ENCODE data around the gene P2RY8. TPM values are rescaled to one million over a fixed set of nuclear protein-coding genes. Genes with fewer than 3 reads are reported as not detected.
"Not testable (repeated sequence)": the region's sequence is repeated elsewhere in the genome, so short reads cannot be mapped to it uniquely, and the experiment has no call there.

The P2RY8 gene
- polyA plus RNA-seq, 1 donor: 0.51 TPM

DNA sequence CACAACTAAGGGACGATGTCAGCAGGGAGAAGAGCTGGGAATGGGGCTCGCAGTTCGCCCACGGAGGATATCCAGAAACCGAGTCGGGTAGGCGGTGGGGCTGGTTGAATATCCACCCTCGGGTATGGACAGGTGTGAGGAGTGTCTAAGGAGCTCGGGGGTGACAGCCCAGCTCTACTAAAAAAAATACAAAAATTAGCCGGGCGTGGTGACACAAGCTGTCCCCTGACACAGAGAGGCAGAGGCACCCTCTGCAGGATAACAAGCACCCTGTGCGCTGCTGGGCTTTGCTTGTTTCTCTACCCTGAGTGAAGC, 72.1 kb downstream of the P2RY8 start:
- no peak for DNase-seq (ENCODE audit: low read depth)

DNA sequence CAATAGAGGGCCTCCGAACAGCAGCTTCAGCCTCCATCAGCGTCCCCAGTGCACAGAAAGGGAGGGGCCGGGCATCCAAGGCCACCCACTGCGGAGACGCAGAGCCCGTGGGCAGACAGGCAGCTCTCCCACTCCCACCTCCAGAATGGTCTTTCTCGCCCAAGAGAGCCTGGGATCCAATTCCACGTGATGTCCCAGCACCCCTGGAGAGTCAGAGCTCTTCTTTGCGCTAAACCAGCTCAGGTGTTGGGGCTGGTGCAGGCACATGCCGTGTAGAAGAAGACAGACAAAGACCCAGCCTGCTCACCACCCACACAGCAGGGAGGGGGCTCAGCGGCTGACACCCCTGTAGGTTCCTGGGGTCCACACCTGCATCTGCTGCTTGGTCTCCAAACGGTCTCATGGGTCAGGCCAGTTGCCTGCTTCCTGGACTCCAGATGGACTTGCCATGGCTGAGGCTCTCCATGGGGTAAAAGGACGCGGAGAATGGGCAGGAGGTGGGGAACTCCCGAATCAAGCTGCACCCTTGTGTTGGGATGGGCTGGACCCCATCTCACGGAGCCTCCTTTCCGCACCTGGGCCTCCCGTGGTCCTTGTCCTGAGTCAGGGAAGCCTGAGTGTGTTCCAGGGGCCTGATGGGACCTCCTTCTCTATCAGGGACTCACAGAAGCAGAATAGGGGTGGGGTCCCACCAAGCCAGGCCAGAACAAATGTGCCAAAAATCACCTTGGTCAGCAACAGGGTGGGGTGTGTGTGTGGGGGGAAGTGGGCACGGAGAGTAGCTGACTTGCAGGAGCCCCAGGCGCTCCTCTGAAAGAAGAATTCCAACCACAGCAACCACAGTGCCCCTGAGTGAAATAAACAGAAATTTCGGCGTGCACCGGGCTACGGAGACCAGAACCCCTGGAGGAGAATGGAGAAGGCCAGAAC, 72.7 kb downstream of the P2RY8 start:
- no peak for DNase-seq (ENCODE audit: low read depth)

DNA sequence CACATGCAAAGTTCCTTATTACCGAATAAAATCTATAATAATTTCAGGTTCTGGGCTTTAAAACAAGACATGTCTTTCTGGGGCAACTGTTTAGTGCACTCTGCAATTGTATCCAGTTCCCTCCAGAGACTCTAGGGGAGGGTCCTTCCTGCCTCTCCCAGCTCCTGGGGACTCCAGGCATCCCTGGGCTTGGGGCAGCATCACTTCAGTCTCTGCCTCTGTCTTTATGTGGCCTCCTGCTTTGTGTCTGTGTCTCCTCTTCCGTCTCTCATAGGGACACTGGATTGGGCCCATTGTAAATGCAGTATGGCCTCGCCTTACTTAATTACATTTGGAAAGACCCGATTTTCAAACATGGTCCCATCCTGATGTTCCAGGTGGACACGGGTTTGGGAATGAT, 73.4 kb downstream of the P2RY8 start:
- no peak for DNase-seq (ENCODE audit: low read depth)

- no peak for DNase-seq (ENCODE audit: low read depth)
These were observed 74.3 kb downstream of the P2RY8 start for GRCh38 chrX:1462596-1463251.

DNA sequence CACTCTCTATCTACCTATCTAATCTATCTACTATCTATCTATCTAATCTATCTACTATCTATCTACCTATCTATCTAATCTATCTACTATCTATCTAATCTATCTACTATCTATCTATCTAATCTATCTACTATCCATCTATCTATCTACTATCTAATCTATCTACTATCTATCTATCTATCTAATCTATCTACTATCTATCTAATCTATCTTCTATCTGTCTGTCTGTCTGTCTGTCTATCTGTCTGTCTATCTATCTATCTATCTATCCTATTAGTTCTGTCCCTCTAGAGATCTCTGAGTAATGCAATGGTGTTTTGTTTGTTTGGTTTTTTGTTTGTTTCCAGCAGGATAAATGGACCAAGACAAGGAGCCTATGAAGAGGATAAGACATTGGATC, 74.9 kb downstream of the P2RY8 start:
- no peak for DNase-seq (ENCODE audit: low read depth)

DNA sequence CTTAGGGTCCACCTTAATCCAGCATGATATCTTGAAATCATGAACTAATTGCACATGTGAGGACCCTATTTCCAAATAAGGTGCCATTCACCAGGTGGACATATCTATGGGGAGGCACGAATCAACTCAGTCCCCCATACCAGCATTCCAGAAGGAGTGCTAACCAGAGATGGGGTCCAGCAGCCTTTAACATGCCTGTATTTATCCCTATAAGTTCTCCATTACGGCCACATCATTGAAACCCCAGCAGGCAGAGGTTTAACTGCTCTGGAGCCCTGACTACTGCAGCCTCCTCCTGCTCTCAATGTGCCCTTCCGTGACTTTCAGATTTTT, 81.1 kb downstream of the P2RY8 start:
- DNase-seq (ENCODE audit: low read depth): no peak

- peak; percentile 38 for DNase-seq (ENCODE audit: low read depth)
These were observed 82.8 kb downstream of the P2RY8 start for GRCh38 chrX:1453951-1454785.

DNA sequence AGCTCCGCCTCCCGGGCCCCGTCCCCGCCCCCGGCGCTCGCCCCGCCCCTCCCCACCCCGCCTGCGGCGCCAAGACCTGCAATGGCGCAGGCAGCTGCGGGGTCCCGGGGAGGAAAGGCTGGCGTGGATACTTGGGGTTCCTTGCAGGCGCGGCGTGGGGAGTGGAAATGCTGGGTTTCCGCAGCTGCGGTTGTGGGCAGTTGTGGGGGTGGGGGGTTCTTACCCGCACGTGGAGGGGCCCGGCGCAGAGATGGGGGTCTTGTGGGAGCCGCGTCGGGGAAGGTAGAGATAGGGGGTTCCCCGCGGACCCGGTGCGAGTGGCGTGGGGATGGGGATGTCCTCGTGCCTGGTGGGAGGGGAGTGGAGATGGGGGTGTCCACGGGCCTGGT, 83.6 kb downstream of the P2RY8 start:
- no peak for DNase-seq (ENCODE audit: low read depth)

GRCh38 chrX:1452516-1453394, 84.2 kb downstream of the P2RY8 start, which contains the start of gene ASMTL:
Gene ASMTL, minus strand, starts transcription at chrX:1452909. Its CDS starts 69 bp downstream, at chrX:1452840.
- DNase-seq (ENCODE audit: low read depth): peak; percentile 77

DNA sequence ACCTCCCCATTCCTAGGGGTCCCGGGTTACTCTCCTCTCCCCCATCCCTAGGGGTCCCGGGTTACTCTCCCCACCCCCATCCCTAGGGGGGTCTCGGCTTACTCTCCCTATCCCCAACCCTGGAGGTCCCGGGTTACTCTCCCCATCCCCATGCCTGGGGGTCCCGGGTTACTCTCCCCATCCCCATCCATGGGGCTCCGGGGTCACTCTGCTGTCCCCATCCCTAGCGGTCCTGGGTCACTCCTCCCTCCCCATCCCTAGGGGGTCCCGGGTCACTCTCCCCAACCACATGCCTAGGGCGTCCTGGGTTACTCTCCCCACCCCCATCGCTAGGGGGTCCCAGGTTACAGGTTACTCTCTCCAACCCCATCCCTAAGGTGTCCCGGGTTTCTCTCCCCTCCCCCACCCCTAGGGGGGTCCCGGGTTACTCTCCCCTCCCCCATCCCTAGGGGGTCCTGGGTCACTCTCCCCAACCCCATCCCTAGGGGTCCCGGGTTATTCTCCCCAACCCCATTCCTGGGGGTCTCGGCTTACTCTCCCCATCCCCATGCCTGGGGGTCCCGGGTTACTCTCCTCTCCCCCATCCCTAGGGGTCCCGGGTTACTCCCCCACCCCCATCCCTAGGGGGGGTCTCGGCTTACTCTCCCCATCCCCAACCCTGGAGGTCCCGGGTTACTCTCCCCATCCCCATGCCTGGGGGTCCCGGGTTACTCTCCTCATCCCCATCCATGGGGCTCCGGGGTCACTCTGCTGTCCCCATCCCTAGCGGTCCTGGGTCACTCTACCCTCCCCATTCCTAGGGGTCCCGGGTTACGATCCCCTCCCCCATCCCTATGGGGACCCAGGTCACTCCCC, 85.1 kb downstream of the P2RY8 start:
- DNase-seq (ENCODE audit: low read depth): no peak

DNA sequence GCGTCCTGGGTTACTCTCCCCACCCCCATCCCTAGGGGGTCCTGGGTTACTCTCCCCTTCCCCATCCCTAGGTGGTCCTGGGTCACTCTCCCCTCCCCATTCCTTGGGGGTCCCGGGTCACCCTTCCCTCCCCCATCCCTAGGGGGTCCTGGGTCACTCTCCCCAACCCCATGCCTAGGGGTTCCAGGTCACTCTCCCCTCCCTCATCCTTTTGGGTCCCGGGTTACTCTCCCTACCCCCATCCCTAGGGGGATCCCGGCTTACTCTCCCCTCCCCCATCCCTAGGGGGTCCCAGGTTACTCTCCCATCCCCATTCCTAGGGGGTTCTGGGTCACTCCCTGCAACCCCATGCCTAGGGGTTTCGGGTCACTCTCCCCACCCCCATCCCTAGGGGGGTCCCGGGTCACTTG, 85.7 kb downstream of the P2RY8 start:
- no peak for DNase-seq (ENCODE audit: low read depth)

GRCh38 chrX:1450361-1451161, 86.4 kb downstream of the P2RY8 start:
- no peak for DNase-seq (ENCODE audit: low read depth)

DNA sequence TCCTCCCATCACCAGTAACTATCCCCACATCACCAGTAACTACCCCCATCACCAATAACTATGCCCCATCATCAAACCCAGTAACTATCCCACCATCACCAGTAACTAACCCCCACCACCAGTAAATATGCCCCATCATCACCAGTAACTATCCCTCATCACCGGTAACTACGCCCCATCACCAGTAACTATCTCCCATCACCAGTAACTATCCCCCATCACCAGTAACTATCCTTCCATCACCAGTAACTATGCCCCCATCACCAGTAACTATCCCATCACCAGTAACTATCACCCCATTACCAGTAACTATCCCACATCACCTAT, 87.2 kb downstream of the P2RY8 start:
- no peak for DNase-seq (ENCODE audit: low read depth)

DNA sequence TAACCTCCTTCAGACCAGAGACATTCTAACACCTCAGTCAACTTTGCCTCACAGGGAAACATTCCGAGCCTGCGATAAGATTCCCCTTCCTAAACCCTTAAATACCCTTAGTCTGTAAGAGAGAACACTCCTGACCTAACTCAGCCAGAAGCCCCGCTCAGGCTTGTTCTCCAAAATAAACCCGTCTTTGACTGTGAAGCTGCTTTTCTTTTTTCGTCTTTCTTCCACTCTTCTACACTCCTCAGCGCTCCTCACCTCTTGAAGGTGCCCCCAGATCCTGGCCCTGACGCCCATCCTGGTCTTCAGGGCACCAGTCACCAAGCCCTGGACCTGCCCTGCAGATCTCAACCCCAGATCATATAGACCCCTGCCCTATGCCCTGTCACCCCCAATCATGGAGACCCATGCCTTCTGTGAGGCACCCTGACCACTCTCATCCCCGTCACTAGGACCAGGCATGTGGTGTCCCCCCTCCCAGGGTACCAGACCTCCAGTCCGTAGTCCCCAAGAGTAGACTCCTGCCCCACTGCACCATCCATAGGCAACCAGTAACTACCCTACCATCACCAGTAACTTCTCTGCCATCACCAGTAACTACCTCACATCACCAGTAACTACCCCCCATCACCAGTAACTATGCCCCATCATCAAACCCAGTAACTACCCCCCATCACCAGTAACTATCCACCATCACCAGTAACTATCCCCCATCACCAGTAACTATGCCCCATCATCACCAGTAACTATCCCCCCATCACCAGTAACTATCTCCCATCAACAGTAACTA, 87.8 kb downstream of the P2RY8 start:
- DNase-seq (ENCODE audit: low read depth): no peak

DNA sequence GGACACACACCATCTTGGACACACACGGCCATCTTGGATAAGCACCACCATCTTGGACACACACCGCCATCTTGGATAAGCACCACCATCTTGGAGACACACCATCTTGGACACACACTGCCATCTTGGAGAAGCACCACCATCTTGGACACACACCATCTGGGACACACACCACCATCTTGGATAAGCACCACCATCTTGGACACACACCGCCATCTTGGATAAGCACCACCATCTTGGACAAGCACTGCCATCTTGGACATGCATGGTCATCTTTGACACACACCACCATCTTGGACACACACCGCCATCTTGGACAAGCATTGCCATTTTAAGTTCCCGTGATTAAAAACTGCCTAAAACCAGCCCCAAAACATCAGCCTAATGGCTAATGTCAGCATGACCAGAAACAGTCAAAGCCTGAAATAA, 88.4 kb downstream of the P2RY8 start:
- not testable (repeated sequence) for DNase-seq (ENCODE audit: low read depth)

DNA sequence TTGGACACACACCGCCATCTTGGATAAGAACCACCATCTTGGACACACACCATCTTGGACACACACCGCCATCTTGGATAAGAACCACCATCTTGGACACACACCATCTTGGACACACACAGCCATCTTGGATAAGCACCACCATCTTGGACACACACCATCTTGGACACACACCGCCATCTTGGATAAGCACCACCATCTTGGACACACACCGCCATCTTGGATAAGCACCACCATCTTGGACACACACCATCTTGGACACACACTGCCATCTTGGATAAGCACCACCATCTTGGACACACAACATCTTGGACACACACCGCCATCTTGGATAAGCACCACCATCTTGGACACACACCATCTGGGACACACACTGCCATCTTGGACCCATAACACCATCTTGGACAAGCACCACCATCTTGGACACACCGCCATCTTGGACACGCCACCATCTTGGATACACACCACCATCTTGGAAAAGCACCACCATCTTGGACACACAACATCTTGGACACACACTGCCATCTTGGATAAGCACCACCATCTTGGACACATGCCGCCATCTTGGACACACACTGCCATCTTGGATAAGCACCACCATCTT, 88.9 kb downstream of the P2RY8 start:
- not testable (repeated sequence) for DNase-seq (ENCODE audit: low read depth)

DNA sequence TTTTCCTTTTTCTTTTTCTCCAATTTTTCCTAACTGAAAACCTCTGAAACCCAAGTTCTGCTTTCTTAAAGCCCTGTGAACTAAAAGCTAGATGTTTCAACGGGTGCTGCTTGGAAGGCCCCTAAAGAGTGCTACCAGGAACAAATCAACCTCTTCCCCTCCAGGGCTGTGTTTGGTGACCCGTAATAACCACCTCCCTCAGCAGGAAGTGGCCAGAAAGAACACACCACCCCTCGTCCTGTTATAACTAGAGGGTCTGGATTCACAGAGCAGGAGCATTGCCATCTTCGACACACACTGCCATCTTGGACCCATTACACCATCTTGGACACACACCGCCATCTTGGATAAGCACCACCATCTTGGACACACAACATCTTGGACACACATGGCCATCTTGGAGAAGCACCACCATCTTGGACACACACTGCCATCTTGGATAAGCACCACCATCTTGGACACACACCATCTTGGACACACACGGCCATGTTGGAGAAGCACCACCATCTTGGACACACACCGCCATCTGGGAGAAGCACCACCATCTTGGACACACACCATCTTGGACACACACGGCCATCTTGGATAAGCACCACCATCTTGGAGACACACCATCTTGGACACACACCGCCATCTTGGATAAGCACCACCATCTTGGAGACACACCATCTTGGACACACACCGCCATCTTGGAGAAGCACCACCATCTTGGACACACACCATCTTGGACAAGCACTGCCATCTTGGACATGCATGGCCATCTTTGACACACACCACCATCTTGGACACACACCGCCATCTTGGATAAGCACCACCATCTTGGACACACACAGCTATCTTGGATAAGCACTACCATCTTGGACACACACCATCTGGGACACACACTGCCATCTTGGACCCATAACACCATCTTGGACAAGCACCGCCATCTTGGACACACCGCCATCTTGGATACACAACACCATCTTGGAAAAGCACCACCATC, 89.7 kb downstream of the P2RY8 start:
- DNase-seq (ENCODE audit: low read depth): not testable (repeated sequence)
